ENCODE measurements around the gene CSF2RB.

Gene CSF2RB

DNA sequence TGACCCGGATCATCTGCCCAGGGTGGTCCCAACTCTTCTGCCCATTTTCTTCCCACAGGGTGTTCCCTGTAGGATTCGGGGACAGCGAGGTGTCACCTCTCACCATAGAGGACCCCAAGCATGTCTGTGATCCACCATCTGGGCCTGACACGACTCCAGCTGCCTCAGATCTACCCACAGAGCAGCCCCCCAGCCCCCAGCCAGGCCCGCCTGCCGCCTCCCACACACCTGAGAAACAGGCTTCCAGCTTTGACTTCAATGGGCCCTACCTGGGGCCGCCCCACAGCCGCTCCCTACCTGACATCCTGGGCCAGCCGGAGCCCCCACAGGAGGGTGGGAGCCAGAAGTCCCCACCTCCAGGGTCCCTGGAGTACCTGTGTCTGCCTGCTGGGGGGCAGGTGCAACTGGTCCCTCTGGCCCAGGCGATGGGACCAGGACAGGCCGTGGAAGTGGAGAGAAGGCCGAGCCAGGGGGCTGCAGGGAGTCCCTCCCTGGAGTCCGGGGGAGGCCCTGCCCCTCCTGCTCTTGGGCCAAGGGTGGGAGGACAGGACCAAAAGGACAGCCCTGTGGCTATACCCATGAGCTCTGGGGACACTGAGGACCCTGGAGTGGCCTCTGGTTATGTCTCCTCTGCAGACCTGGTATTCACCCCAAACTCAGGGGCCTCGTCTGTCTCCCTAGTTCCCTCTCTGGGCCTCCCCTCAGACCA lies 24.0 kb downstream of the CSF2RB start:
- no peaks in the 10 kb centered on the region; the same call in 1 of the 2 replicates for H4K20me1 ChIP-seq (ENCODE audit: insufficient read depth, low read length)
- H2AFZ ChIP-seq (ENCODE audit: low read depth, low read length), result no peak overlapping the region
- H3K4me2 ChIP-seq (ENCODE audit: insufficient read depth, low read length), result no peak overlapping the region
- no peak overlapping the region for H3K9ac ChIP-seq (ENCODE audit: low read depth, low read length)
- H3K79me2 ChIP-seq (ENCODE audit: insufficient read depth, low read length), result no peaks in the 10 kb centered on the region
- H3K36me3 ChIP-seq (ENCODE audit: insufficient read depth, low read length), result no peaks in the 10 kb centered on the region
- ATAC-seq (ENCODE audit: insufficient read depth, low read depth) (no peak), DNase-seq (no peak)
- H3K4me3 ChIP-seq (ENCODE audit: low read depth in 1 of 2, low read length in 2 of 2), result no peak overlapping the region
- no peaks in the 10 kb centered on the region for H3K4me1 ChIP-seq (ENCODE audit: insufficient read depth, low read length)
- no peak overlapping the region for H3K27ac ChIP-seq (ENCODE audit: low read length)
- TF ChIP-seq, protein P1, sequence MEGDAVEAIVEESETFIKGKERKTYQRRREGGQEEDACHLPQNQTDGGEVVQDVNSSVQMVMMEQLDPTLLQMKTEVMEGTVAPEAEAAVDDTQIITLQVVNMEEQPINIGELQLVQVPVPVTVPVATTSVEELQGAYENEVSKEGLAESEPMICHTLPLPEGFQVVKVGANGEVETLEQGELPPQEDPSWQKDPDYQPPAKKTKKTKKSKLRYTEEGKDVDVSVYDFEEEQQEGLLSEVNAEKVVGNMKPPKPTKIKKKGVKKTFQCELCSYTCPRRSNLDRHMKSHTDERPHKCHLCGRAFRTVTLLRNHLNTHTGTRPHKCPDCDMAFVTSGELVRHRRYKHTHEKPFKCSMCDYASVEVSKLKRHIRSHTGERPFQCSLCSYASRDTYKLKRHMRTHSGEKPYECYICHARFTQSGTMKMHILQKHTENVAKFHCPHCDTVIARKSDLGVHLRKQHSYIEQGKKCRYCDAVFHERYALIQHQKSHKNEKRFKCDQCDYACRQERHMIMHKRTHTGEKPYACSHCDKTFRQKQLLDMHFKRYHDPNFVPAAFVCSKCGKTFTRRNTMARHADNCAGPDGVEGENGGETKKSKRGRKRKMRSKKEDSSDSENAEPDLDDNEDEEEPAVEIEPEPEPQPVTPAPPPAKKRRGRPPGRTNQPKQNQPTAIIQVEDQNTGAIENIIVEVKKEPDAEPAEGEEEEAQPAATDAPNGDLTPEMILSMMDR (IDR thresholded peaks at IDR 0.05; ENCODE audit: borderline replicate concordance, extremely low read depth, low read length, poor library complexity, severe bottlenecking), result no peak
- TF ChIP-seq EZH2 (IDR thresholded peaks at IDR 0.05; ENCODE audit: borderline replicate concordance, low read depth, low read length, severe bottlenecking), result no peak
- H3K27me3 ChIP-seq (ENCODE audit: insufficient read depth, low read length, poor library complexity), result peaks cover 7% of the 10 kb centered on the region
- H3K9me3 ChIP-seq (ENCODE audit: insufficient read depth, low read length, severe bottlenecking), result no peaks in the 10 kb centered on the region

DNA sequence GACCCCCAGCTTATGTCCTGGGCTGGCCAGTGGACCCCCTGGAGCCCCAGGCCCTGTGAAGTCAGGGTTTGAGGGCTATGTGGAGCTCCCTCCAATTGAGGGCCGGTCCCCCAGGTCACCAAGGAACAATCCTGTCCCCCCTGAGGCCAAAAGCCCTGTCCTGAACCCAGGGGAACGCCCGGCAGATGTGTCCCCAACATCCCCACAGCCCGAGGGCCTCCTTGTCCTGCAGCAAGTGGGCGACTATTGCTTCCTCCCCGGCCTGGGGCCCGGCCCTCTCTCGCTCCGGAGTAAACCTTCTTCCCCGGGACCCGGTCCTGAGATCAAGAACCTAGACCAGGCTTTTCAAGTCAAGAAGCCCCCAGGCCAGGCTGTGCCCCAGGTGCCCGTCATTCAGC lies 24.6 kb downstream of the CSF2RB start:
- H3K36me3 ChIP-seq (ENCODE audit: insufficient read depth, low read length), result no peaks in the 10 kb centered on the region
- TF ChIP-seq, protein P1 (IDR thresholded peaks at IDR 0.05; ENCODE audit: borderline replicate concordance, extremely low read depth, low read length, poor library complexity, severe bottlenecking), result no peak
- no peak for TF ChIP-seq EZH2 (IDR thresholded peaks at IDR 0.05; ENCODE audit: borderline replicate concordance, low read depth, low read length, severe bottlenecking)
- H3K9ac ChIP-seq (ENCODE audit: low read depth, low read length), result no peak overlapping the region
- no peak overlapping the region for H2AFZ ChIP-seq (ENCODE audit: low read depth, low read length)
- no peak overlapping the region for H3K4me3 ChIP-seq (ENCODE audit: low read depth in 1 of 2, low read length in 2 of 2)
- H3K4me1 ChIP-seq (ENCODE audit: insufficient read depth, low read length), result no peaks in the 10 kb centered on the region
- H4K20me1 ChIP-seq (ENCODE audit: insufficient read depth, low read length), result no peaks in the 10 kb centered on the region; the same call in 1 of the 2 replicates
- DNase-seq, result no peak
- no peaks in the 10 kb centered on the region for H3K79me2 ChIP-seq (ENCODE audit: insufficient read depth, low read length)
- H3K4me2 ChIP-seq (ENCODE audit: insufficient read depth, low read length), result no peak overlapping the region
- H3K27ac ChIP-seq (ENCODE audit: low read length), result no peak overlapping the region
- ATAC-seq (ENCODE audit: insufficient read depth, low read depth), result no peak
- H3K9me3 ChIP-seq (ENCODE audit: insufficient read depth, low read length, severe bottlenecking), result no peaks in the 10 kb centered on the region
- peaks cover 9% of the 10 kb centered on the region for H3K27me3 ChIP-seq (ENCODE audit: insufficient read depth, low read length, poor library complexity)

DNA sequence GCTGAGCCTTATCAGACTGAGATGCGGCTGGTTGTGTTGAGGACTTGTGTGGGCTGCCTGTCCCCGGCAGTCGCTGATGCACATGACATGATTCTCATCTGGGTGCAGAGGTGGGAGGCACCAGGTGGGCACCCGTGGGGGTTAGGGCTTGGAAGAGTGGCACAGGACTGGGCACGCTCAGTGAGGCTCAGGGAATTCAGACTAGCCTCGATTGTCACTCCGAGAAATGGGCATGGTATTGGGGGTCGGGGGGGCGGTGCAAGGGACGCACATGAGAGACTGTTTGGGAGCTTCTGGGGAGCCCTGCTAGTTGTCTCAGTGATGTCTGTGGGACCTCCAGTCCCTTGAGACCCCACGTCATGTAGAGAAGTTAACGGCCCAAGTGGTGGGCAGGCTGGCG lies 25.5 kb downstream of the CSF2RB start:
- no peaks in the 10 kb centered on the region for H3K79me2 ChIP-seq (ENCODE audit: insufficient read depth, low read length)
- no peak overlapping the region for H3K4me2 ChIP-seq (ENCODE audit: insufficient read depth, low read length)
- H3K9ac ChIP-seq (ENCODE audit: low read depth, low read length), result no peak overlapping the region
- no peak overlapping the region for H3K4me3 ChIP-seq (ENCODE audit: low read depth in 1 of 2, low read length in 2 of 2)
- no peaks in the 10 kb centered on the region for H3K36me3 ChIP-seq (ENCODE audit: insufficient read depth, low read length)
- DNase-seq (no peak), ATAC-seq (ENCODE audit: insufficient read depth, low read depth) (no peak)
- H3K27me3 ChIP-seq (ENCODE audit: insufficient read depth, low read length, poor library complexity), result peaks cover 13% of the 10 kb centered on the region
- TF ChIP-seq EZH2 (IDR thresholded peaks at IDR 0.05; ENCODE audit: borderline replicate concordance, low read depth, low read length, severe bottlenecking), result no peak
- TF ChIP-seq, protein P1 (IDR thresholded peaks at IDR 0.05; ENCODE audit: borderline replicate concordance, extremely low read depth, low read length, poor library complexity, severe bottlenecking), result no peak
- no peak overlapping the region for H3K27ac ChIP-seq (ENCODE audit: low read length)
- no peaks in the 10 kb centered on the region for H3K9me3 ChIP-seq (ENCODE audit: insufficient read depth, low read length, severe bottlenecking)
- H4K20me1 ChIP-seq (ENCODE audit: insufficient read depth, low read length), result no peaks in the 10 kb centered on the region; the same call in 1 of the 2 replicates
- H2AFZ ChIP-seq (ENCODE audit: low read depth, low read length), result no peak overlapping the region
- H3K4me1 ChIP-seq (ENCODE audit: insufficient read depth, low read length), result no peaks in the 10 kb centered on the region
